DOHH2 (cell line): ENCODE data around the gene MYOG.

Experiments
- H3F3A ChIP-seq: fragments of 200-600 bp; sonication (generic), shearing (Covaris generic); 2 replicates; pipeline ENCODE4 v1.6.0; 2016; ENCODE audit warnings: antibody characterized with exemption, mild to moderate bottlenecking; ENCODE audit not compliant: control insufficient read depth, insufficient read depth
- H3K27ac ChIP-seq: fragments of 200-600 bp; sonication (generic); 2 replicates; pipeline ENCODE4 v1.5.1; 2014; ENCODE audit warnings: low read depth, mild to moderate bottlenecking, low read length, moderate library complexity
- H3K27me3 ChIP-seq: fragments of 200-600 bp; sonication (generic); 2 replicates; pipeline ENCODE4 v1.6.1; 2014; ENCODE audit warnings: mild to moderate bottlenecking, low read length, mixed read lengths; ENCODE audit not compliant: control insufficient read depth
- H3K36me3 ChIP-seq: fragments of 200-600 bp; sonication (generic); 2 replicates; pipeline ENCODE4 v1.6.1; 2014; ENCODE audit warnings: mild to moderate bottlenecking, low read length, moderate library complexity, mixed read lengths; ENCODE audit not compliant: control insufficient read depth
- H3K4me1 ChIP-seq: fragments of 200-600 bp; sonication (generic); 2 replicates; pipeline ENCODE4 v1.6.1; 2014; ENCODE audit warnings: mild to moderate bottlenecking, low read length, mixed read lengths; ENCODE audit not compliant: control insufficient read depth
- H3K4me2 ChIP-seq: fragments of 200-600 bp; sonication (generic); 2 replicates; pipeline ENCODE4 v1.6.0; 2014; ENCODE audit warnings: mild to moderate bottlenecking, low read length, moderate library complexity
- H3K4me3 ChIP-seq: fragments of 200-600 bp; sonication (generic); 2 replicates; pipeline ENCODE4 v1.5.1; 2014; ENCODE audit warnings: mild to moderate bottlenecking, low read length, mixed read lengths
- H3K79me2 ChIP-seq: fragments of 200-600 bp; sonication (generic); 2 replicates; pipeline ENCODE4 v1.6.1; 2014; ENCODE audit warnings: mild to moderate bottlenecking, low read length, mixed read lengths; ENCODE audit not compliant: control insufficient read depth
- H3K9me2 ChIP-seq: fragments of 200-600 bp; sonication (generic); replicated peaks from 2 replicates; pipeline ENCODE4 v1.6.1; 2014; ENCODE audit warnings: mild to moderate bottlenecking, low read length, mixed read lengths; ENCODE audit not compliant: control insufficient read depth
- H3K9me3 ChIP-seq: fragments of 200-600 bp; sonication (generic); 2 replicates; pipeline ENCODE4 v1.6.1; 2014; ENCODE audit warnings: antibody characterized with exemption, low read length, mixed read lengths; ENCODE audit not compliant: control insufficient read depth, insufficient read depth
- H4K20me1 ChIP-seq: fragments of 200-600 bp; sonication (generic); 2 replicates; pipeline ENCODE4 v1.6.0; 2014; ENCODE audit warnings: low read depth, mild to moderate bottlenecking, antibody characterized with exemption, low read length, moderate library complexity; ENCODE audit not compliant: control insufficient read depth, insufficient read depth
- EZH2phosphoT487 ChIP-seq: fragments of 200-600 bp; sonication (generic); IDR thresholded peaks from 2 replicates; pipeline ENCODE4 v1.6.1; 2017; ENCODE audit warnings: borderline replicate concordance, mild to moderate bottlenecking, antibody characterized with exemption, low read length, moderate library complexity, mixed read lengths
- TF ChIP-seq, protein P1 (sequence below): fragments of 200-600 bp; sonication (generic); IDR thresholded peaks from one replicate; pipeline ENCODE4 v1.5.1; 2014; ENCODE audit warnings: antibody characterized with exemption, mild to moderate bottlenecking, low read depth, low read length; ENCODE audit not compliant: poor library complexity, severe bottlenecking

Gene MYOG

GRCh38 chr1:203045336-203045735, 40.5 kb downstream of the MYOG start:
- Histone ChIP-seq H3F3A (no peaks in the 10 kb centered on the region), H3K79me2 (no peaks in the 10 kb centered on the region), H3K4me3 (no peak overlapping the region), H3K27ac (no peak overlapping the region), H3K4me1 (no peaks in the 10 kb centered on the region), H3K4me2 (no peak overlapping the region), H3K9me2 (no peaks in the 10 kb centered on the region), H3K9me3 (no peaks in the 10 kb centered on the region), H3K27me3 (no peaks in the 10 kb centered on the region; the same call in 1 of the 2 replicates), H4K20me1 (no peaks in the 10 kb centered on the region), H3K36me3 (no peaks in the 10 kb centered on the region)
- TF ChIP-seq EZH2phosphoT487 = no peak
- TF ChIP-seq, protein P1, sequence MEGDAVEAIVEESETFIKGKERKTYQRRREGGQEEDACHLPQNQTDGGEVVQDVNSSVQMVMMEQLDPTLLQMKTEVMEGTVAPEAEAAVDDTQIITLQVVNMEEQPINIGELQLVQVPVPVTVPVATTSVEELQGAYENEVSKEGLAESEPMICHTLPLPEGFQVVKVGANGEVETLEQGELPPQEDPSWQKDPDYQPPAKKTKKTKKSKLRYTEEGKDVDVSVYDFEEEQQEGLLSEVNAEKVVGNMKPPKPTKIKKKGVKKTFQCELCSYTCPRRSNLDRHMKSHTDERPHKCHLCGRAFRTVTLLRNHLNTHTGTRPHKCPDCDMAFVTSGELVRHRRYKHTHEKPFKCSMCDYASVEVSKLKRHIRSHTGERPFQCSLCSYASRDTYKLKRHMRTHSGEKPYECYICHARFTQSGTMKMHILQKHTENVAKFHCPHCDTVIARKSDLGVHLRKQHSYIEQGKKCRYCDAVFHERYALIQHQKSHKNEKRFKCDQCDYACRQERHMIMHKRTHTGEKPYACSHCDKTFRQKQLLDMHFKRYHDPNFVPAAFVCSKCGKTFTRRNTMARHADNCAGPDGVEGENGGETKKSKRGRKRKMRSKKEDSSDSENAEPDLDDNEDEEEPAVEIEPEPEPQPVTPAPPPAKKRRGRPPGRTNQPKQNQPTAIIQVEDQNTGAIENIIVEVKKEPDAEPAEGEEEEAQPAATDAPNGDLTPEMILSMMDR = no peak

DNA sequence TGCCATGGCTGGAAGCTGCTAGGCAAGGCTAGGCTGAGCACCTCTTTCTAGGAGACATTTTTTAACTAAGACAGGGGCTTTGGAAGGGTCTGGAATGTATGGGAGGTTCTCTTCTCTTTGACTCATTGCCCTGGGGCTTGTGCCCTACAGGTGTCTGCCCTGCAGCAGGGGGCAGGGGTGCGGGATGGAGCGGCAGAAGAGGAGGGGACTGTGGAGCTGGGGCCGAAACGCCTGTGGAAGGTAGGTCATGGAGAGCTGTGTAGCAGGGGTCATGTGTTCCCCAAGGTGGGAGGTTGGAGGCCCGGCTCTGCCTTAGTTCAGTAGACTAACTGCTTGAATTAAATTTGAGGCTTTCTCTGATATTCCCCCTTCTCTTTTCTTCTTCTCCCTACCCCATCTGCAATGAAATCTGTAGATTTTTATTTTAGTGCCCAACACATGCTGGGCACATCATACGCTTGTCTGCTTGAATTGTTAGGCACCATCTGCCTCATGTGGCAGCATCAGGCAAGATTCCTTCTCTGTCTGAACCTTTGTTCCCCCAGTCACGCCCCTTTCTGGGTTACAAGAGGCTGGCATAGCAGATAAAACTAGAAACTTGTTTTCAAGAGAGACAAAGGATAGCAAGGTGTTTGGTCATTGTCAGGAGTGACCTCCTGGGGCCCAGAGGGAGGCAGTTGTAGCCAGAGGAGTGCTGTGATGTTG, 41.1 kb downstream of the MYOG start:
- H3K4me3 ChIP-seq = no peak overlapping the region
- H3K27ac ChIP-seq = no peak overlapping the region

GRCh38 chr1:203043830-203044545, 41.8 kb downstream of the MYOG start:
- no peak overlapping the region for H3K27ac ChIP-seq

More for the DNA sequence above, 41.1 kb downstream of the MYOG start:
- Histone ChIP-seq H3F3A (no peaks in the 10 kb centered on the region), H3K9me2 (no peaks in the 10 kb centered on the region), H3K36me3 (no peaks in the 10 kb centered on the region), H3K4me1 (no peaks in the 10 kb centered on the region), H4K20me1 (no peaks in the 10 kb centered on the region), H3K4me2 (no peak overlapping the region), H3K79me2 (no peaks in the 10 kb centered on the region), H3K27me3 (no peaks in the 10 kb centered on the region; the same call in 1 of the 2 replicates), H3K9me3 (no peaks in the 10 kb centered on the region)
- TF ChIP-seq EZH2phosphoT487 = no peak
- TF ChIP-seq, protein P1 = no peak

More at GRCh38 chr1:203043830-203044545, 41.8 kb downstream of the MYOG start:
- Histone ChIP-seq H3K4me2 (no peak overlapping the region), H3K79me2 (no peaks in the 10 kb centered on the region), H3K4me1 (no peaks in the 10 kb centered on the region), H3K27me3 (no peaks in the 10 kb centered on the region; the same call in 1 of the 2 replicates), H3K4me3 (no peak overlapping the region), H3K9me3 (no peaks in the 10 kb centered on the region), H4K20me1 (no peaks in the 10 kb centered on the region), H3F3A (no peaks in the 10 kb centered on the region), H3K9me2 (no peaks in the 10 kb centered on the region), H3K36me3 (no peaks in the 10 kb centered on the region)
- no peak for TF ChIP-seq EZH2phosphoT487
- TF ChIP-seq, protein P1 = no peak
